ENCODE measurements around the gene AGFG1. TPM values are rescaled to one million over a fixed set of nuclear protein-coding genes. Genes with fewer than 3 reads are reported as not detected.

AGFG1 gene
- total RNA-seq, 2 experiments from 2014 or later, result 153 to 157 TPM

- peak; percentile 63 for DNase-seq
- Mint-ChIP-seq H3K36me3 (ENCODE audit: low read depth) (no peaks in the 10 kb centered on the region), H3K27me3 (ENCODE audit: low read depth) (no peaks in the 10 kb centered on the region), H3K9me3 (no peaks in the 10 kb centered on the region), H3K27ac (peak overlapping the region; percentile 99), H3K4me3 (peak overlapping the region; percentile 72), H3K4me1 (ENCODE audit: low read depth) (peaks cover 91% of the 10 kb centered on the region)
- intact Hi-C loops (cut with micrococcal nuclease), result loop anchor here (1.0 to 5.0 kb wide), 7 partner anchors 9 to 671 kb away; partner anchors contain the start of genes AGFG1, MFF and RHBDD1
- CTCF ChIA-PET, result interaction anchor here (0.6 to 8.5 kb wide), 7 partner anchors 8 to 62 kb away, joined by 3 to 95 read pairs (median 4); no protein-coding TSS in a partner anchor
These were observed 8.7 kb upstream of the AGFG1 start for GRCh38 chr2:227462972-227463931.

DNA sequence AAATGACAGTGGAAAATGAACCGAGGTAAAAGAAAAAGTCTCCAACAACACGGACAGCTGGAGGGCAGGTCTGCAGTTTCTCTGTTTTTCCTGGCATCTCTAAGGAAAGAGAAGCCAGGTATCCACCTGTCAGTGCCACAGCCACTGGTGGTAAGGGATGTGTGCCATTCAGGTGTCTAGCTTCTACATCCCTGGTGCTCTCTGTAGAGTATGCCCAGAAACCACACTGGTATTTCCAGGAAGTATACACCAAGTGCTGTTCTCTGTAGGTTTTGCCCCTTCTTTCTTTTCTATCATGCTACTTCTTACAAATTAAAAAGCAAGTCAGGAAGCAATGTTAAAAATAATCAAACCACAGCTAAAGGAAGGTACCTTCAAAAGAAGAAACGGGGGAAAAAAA is 7.6 kb upstream of the AGFG1 start:
- Mint-ChIP-seq H3K27me3 (ENCODE audit: low read depth) (no peaks in the 10 kb centered on the region), H3K4me1 (ENCODE audit: low read depth) (peaks cover 83% of the 10 kb centered on the region), H3K4me3 (peak overlapping the region; percentile 72), H3K9me3 (no peaks in the 10 kb centered on the region), H3K36me3 (ENCODE audit: low read depth) (no peaks in the 10 kb centered on the region), H3K27ac (peak overlapping the region; percentile 99)
- DNase-seq, result peak; percentile 41
- intact Hi-C loops (cut with micrococcal nuclease), result loop anchor here (5.0 kb wide), 1 partner anchor 672 kb away; no protein-coding TSS in a partner anchor
- CTCF ChIA-PET, result interaction anchor here (0.9 to 8.5 kb wide), 9 partner anchors 9 to 89 kb away, joined by 3 to 95 read pairs (median 4); no protein-coding TSS in a partner anchor

DNA sequence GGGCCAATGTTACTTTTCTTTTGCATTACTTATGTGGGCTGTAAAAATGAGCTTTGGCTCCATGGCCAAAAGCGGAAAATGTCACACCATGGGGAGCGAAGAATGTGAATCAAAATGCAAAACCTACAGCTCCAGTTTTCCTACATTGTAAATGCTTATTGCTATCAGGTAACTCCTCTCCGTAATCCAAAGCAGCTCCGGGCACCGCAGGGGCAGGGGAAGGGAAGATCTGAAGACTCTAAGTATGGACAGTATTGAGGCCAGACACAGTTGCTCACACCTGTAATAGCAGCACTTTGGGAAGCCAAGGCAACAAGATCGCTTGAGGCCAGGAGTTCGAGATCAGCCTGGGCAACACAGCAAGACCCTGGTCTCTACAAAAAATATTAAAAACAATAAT is 7.1 kb upstream of the AGFG1 start:
- H3K4me3 Mint-ChIP-seq, result peak overlapping the region; percentile 72
- DNase-seq, result peak; percentile 30
- no peaks in the 10 kb centered on the region for H3K36me3 Mint-ChIP-seq (ENCODE audit: low read depth)
- intact Hi-C loops (cut with micrococcal nuclease), result loop anchor here (5.0 kb wide), 1 partner anchor 673 kb away; no protein-coding TSS in a partner anchor
- no peaks in the 10 kb centered on the region for H3K27me3 Mint-ChIP-seq (ENCODE audit: low read depth)
- H3K9me3 Mint-ChIP-seq, result no peaks in the 10 kb centered on the region
- CTCF ChIA-PET, result interaction anchor here (0.6 to 8.5 kb wide), 12 partner anchors 9 to 137 kb away, joined by 3 to 95 read pairs (median 4); no protein-coding TSS in a partner anchor
- H3K4me1 Mint-ChIP-seq (ENCODE audit: low read depth), result peaks cover 78% of the 10 kb centered on the region
- peak overlapping the region; percentile 99 for H3K27ac Mint-ChIP-seq

GRCh38 chr2:227466887-227467600 is 4.9 kb upstream of the AGFG1 start:
- DNase-seq, result no peak
- CTCF ChIA-PET, result interaction anchor here (0.5 to 8.5 kb wide), 3 partner anchors 8 to 66 kb away, joined by 3 to 95 read pairs (median 3); no protein-coding TSS in a partner anchor
- Mint-ChIP-seq H3K9me3 (no peaks in the 10 kb centered on the region), H3K36me3 (ENCODE audit: low read depth) (no peaks in the 10 kb centered on the region), H3K27ac (peak overlapping the region; percentile 88), H3K27me3 (ENCODE audit: low read depth) (no peaks in the 10 kb centered on the region), H3K4me1 (ENCODE audit: low read depth) (peaks cover 70% of the 10 kb centered on the region), H3K4me3 (peak overlapping the region; percentile 33)
- intact Hi-C loops (cut with micrococcal nuclease), result no loop called here

GRCh38 chr2:227471412-227471811 is 544 bp upstream of the AGFG1 start:
- no peaks in the 10 kb centered on the region for H3K9me3 Mint-ChIP-seq
- H3K27me3 Mint-ChIP-seq (ENCODE audit: low read depth), result no peaks in the 10 kb centered on the region
- CTCF ChIA-PET, result interaction anchor here (0.7 to 1.9 kb wide), 13 partner anchors 8 to 295 kb away, joined by 3 to 18 read pairs (median 3); no protein-coding TSS in a partner anchor
- peak overlapping the region; percentile 62 for H3K4me3 Mint-ChIP-seq
- H3K27ac Mint-ChIP-seq, result peak overlapping the region; percentile 79
- intact Hi-C loops (cut with micrococcal nuclease), result no loop called here
- DNase-seq, result no peak
- peaks cover 54% of the 10 kb centered on the region for H3K4me1 Mint-ChIP-seq (ENCODE audit: low read depth)
- peaks cover 4% of the 10 kb centered on the region for H3K36me3 Mint-ChIP-seq (ENCODE audit: low read depth)

DNA sequence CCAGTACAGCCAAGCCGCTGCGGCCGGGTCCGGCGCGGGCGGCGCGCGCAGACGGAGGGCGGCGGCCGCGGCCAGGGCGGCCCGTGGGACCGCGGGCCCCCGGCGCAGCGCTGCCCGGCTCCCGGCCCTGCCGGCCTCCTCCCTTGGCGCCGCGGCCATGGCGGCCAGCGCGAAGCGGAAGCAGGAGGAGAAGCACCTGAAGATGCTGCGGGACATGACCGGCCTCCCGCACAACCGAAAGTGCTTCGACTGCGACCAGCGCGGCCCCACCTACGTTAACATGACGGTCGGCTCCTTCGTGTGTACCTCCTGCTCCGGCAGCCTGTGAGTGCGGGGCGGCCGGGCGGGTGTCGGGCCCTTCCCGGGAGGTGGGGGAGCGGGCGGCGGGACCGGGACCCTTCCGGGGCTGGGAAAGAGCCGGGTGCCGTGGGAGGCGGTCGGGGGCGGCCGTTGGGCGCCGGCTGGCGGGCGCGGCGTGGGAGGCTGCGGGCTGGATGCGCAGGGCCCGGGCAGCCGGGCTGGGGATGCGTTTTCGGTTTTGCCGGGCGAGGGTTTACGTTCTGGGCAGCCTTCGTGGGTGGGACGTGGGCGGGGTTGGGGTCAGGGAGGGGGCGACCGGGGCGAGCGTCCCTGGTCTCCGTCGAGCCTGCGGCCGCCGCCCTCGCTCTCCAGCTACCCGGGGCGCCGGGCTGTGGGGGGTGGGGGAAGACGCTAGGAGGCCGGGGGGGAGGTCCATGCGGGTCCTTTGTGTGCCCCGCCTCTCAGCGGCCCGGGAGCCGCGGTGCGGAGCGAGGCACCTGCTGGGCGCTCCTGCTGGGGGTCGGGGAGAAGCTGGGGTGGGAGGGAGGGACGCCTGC is 537 bp downstream of the AGFG1 start:
- H3K36me3 Mint-ChIP-seq (ENCODE audit: low read depth), result peaks cover 6% of the 10 kb centered on the region
- peaks cover 52% of the 10 kb centered on the region for H3K4me1 Mint-ChIP-seq (ENCODE audit: low read depth)
- DNase-seq, result peak; percentile 51
- intact Hi-C loops (cut with micrococcal nuclease), result loop anchor here (1.0 to 2.0 kb wide), 4 partner anchors 8 to 66 kb away; no protein-coding TSS in a partner anchor
- H3K4me3 Mint-ChIP-seq, result peak overlapping the region; percentile 93
- no peaks in the 10 kb centered on the region for H3K9me3 Mint-ChIP-seq
- H3K27me3 Mint-ChIP-seq (ENCODE audit: low read depth), result no peaks in the 10 kb centered on the region
- CTCF ChIA-PET, result interaction anchor here (1.0 to 2.4 kb wide), 16 partner anchors 8 to 137 kb away, joined by 3 to 19 read pairs (median 4); no protein-coding TSS in a partner anchor
- H3K27ac Mint-ChIP-seq, result peak overlapping the region; percentile 93

GRCh38 chr2:227473122-227473461 is 1.1 kb downstream of the AGFG1 start:
- intact Hi-C loops (cut with micrococcal nuclease), result loop anchor here (2.0 kb wide), 2 partner anchors 14 to 66 kb away; no protein-coding TSS in a partner anchor
- peaks cover 50% of the 10 kb centered on the region for H3K4me1 Mint-ChIP-seq (ENCODE audit: low read depth)
- CTCF ChIA-PET, result interaction anchor here (0.7 to 2.4 kb wide), 13 partner anchors 8 to 137 kb away, joined by 3 to 19 read pairs (median 4); no protein-coding TSS in a partner anchor
- H3K4me3 Mint-ChIP-seq, result peak overlapping the region; percentile 93
- no peaks in the 10 kb centered on the region for H3K9me3 Mint-ChIP-seq
- peak overlapping the region; percentile 93 for H3K27ac Mint-ChIP-seq
- DNase-seq, result no peak
- H3K36me3 Mint-ChIP-seq (ENCODE audit: low read depth), result peaks cover 6% of the 10 kb centered on the region
- no peaks in the 10 kb centered on the region for H3K27me3 Mint-ChIP-seq (ENCODE audit: low read depth)

DNA sequence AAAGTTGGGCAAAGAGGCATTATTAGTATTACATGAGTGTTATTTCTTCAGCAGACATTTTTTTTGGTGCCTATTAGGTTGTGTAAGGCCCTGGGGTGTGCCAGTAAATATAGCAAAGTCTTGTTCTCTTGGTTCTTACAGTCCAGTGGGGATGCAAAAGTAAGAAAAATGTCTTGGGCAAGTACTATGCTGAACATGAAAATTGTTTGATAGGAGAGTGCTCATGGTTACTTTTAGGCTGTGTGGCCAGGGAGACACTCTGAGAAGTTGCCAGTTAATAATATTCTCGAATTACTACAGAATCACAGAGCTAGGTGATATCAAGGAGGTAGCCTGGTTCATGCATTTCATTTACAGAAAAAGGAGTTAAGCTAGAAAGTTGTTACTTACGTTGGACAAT is 1.9 kb downstream of the AGFG1 start:
- peaks cover 51% of the 10 kb centered on the region for H3K4me1 Mint-ChIP-seq (ENCODE audit: low read depth)
- CTCF ChIA-PET, result interaction anchor here (0.7 to 2.5 kb wide), 13 partner anchors 9 to 138 kb away, joined by 3 to 19 read pairs (median 4); no protein-coding TSS in a partner anchor
- no peaks in the 10 kb centered on the region for H3K9me3 Mint-ChIP-seq
- intact Hi-C loops (cut with micrococcal nuclease), result loop anchor here (2.0 kb wide), 2 partner anchors 13 to 67 kb away; no protein-coding TSS in a partner anchor
- no peak for DNase-seq
- H3K36me3 Mint-ChIP-seq (ENCODE audit: low read depth), result peaks cover 8% of the 10 kb centered on the region
- no peaks in the 10 kb centered on the region for H3K27me3 Mint-ChIP-seq (ENCODE audit: low read depth)
- H3K4me3 Mint-ChIP-seq, result peak overlapping the region; percentile 93
- H3K27ac Mint-ChIP-seq, result peak overlapping the region; percentile 79

GRCh38 chr2:227474410-227474809 is 2.5 kb downstream of the AGFG1 start:
- CTCF ChIA-PET, result interaction anchor here (0.8 to 2.5 kb wide), 6 partner anchors 8 to 78 kb away, joined by 3 to 15 read pairs (median 8); no protein-coding TSS in a partner anchor
- Mint-ChIP-seq H3K27me3 (ENCODE audit: low read depth) (no peaks in the 10 kb centered on the region), H3K36me3 (ENCODE audit: low read depth) (peaks cover 9% of the 10 kb centered on the region), H3K4me1 (ENCODE audit: low read depth) (peaks cover 55% of the 10 kb centered on the region), H3K9me3 (no peaks in the 10 kb centered on the region), H3K4me3 (peak overlapping the region; percentile 93), H3K27ac (peak overlapping the region; percentile 65)
- intact Hi-C loops (cut with micrococcal nuclease), result no loop called here
- DNase-seq, result no peak

DNA sequence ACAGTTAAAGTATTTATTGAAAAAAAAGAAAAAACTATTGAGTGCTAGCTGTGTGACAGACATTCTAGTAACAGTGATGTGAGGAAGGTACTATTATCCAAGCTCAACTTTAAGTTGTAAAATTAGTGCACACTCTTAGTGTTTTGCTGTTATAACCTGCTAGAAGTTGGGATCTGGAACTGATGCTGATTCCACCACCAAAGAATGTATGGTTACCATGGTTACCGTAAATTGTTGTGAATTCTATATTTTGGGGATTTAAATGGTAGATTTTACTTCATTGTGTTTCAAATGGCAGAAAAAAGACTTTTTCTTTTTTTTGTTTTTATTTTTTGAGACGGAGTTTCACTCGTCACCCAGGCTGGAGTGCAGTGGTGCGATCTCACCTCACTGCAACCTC is 5.3 kb downstream of the AGFG1 start:
- Mint-ChIP-seq H3K4me3 (no peak overlapping the region), H3K36me3 (ENCODE audit: low read depth) (peaks cover 14% of the 10 kb centered on the region), H3K4me1 (ENCODE audit: low read depth) (peaks cover 70% of the 10 kb centered on the region), H3K27ac (no peak overlapping the region), H3K9me3 (no peaks in the 10 kb centered on the region), H3K27me3 (ENCODE audit: low read depth) (no peaks in the 10 kb centered on the region)
- CTCF ChIA-PET, result interaction anchor here (0.6 to 1.7 kb wide), 2 partner anchors 199 to 289 kb away, joined by 3 to 6 read pairs; no protein-coding TSS in a partner anchor
- DNase-seq, result no peak
- intact Hi-C loops (cut with micrococcal nuclease), result no loop called here

Measured in activated naive CD4-positive, alpha-beta T cell treated with anti-CD3 and anti-CD28 coated beads for 36 hours (primary cell).